HCT116 (cell line): ENCODE data around the gene SPATA22. TPM values are rescaled to one million over a fixed set of nuclear protein-coding genes. Genes with fewer than 3 reads are reported as not detected.

Experiments used
- ATAC-seq: fragments of 200-7000 bp; cut with Tn5 transposase; 2 replicates; pipeline ENCODE4 v1.9.1; 2020; ENCODE audit warnings: mild to moderate bottlenecking, moderate library complexity
- BruUV-seq: library from RNA; stranded (reverse); fragments of 400-500 nt; replicated peaks from 2 replicates; lab custom pipeline; 2021; lab: Mats Ljungman, UMichigan
- CTCF ChIA-PET: fragments of 300-600 bp; sonication (Branson Sonifier 250); formaldehyde crosslinking; loops from one replicate; lab custom pipeline; 2021; ENCODE audit warnings: antibody characterized with exemption; lab: Charles Lee
- POLR2A ChIA-PET: fragments of 300-600, 350-600 bp; sonication (Branson Sonifier 250); formaldehyde crosslinking; loops from one replicate; lab custom pipeline; 2021; ENCODE audit warnings: antibody characterized with exemption; lab: Charles Lee
- RAD21 ChIA-PET, 2 experiments: fragments of 300-600 bp; sonication (Branson Sonifier 250); formaldehyde crosslinking; loops; one replicate each; lab custom pipeline; 2023; ENCODE audit warnings: low total read pairs in 2 of 2; ENCODE audit not compliant: uncharacterized antibody in 2 of 2, unreplicated experiment in 2 of 2, low non-redundant PET in 1 of 2; lab: Charles Lee
- DNase-seq: peaks from one replicate; pipeline ENCODE4 v3.0.0-alpha.2; 2010; ENCODE audit warnings: low read depth, low spot score
- H2AFZ ChIP-seq: fragments of 200-600 bp; shearing (Covaris generic), sonication (generic); 2 replicates; pipeline ENCODE4 v1.6.1; 2017; ENCODE audit warnings: low read depth, mixed run types, mixed read lengths, antibody characterized with exemption, low read length; ENCODE audit not compliant: poor library complexity, severe bottlenecking
- H3K27ac ChIP-seq: 2 replicates; pipeline ENCODE4 v1.5.1; 2012; ENCODE audit warnings: low read depth, low read length
- H3K27me3 ChIP-seq: fragments of 200-600 bp; sonication (generic); 2 replicates; pipeline ENCODE4 v1.6.1; 2016; ENCODE audit warnings: mixed run types, low read length, mixed read lengths; ENCODE audit not compliant: insufficient read depth
- H3K36me3 ChIP-seq, 2 experiments: fragments of 200-500 bp in 1 of 2; fragments of 200-600 bp in 1 of 2; sonication (Bioruptor generic) in 1 of 2; sonication (generic) in 1 of 2; 2 replicates each; pipeline versions ENCODE4 v1.5.1 to v1.6.1; 2014 to 2016; ENCODE audit warnings: low read length in 2 of 2, inconsistent platforms in 1 of 2, mixed read lengths in 1 of 2, mixed run types in 1 of 2; ENCODE audit not compliant: insufficient read depth in 2 of 2, control insufficient read depth in 1 of 2
- H3K4me1 ChIP-seq, 2 experiments: fragments of 200-600 bp in 1 of 2; sonication (generic) in 1 of 2; 2 replicates each; pipeline versions ENCODE4 v1.5.1 to v1.6.1; 2012 to 2017; ENCODE audit warnings: low read length in 2 of 2, inconsistent platforms in 1 of 2, mild to moderate bottlenecking in 1 of 2, mixed read lengths in 1 of 2, mixed run types in 1 of 2, moderate library complexity in 1 of 2; ENCODE audit not compliant: insufficient read depth in 2 of 2, control insufficient read depth in 1 of 2
- H3K4me2 ChIP-seq: fragments of 200-600 bp; sonication (generic); 2 replicates; pipeline ENCODE4 v1.6.1; 2017; ENCODE audit warnings: mixed run types, low read length, mixed read lengths
- H3K4me3 ChIP-seq, 2 experiments: fragments of 200-600 bp in 1 of 2; sonication (generic) in 1 of 2; replicated peaks in 1 of 2; 2 replicates each; pipeline ENCODE4 v1.5.1; 2011 to 2016; ENCODE audit warnings: low read length in 2 of 2, control low read depth in 1 of 2, low read depth in 1 of 2, mild to moderate bottlenecking in 1 of 2, mixed read lengths in 1 of 2, mixed run types in 1 of 2
- H3K79me2 ChIP-seq: fragments of 200-600 bp; sonication (generic); 2 replicates; pipeline ENCODE4 v1.6.1; 2017; ENCODE audit warnings: mild to moderate bottlenecking, mixed run types, low read length, moderate library complexity, mixed read lengths; ENCODE audit not compliant: insufficient read depth
- H3K9ac ChIP-seq: fragments of 200-600 bp; sonication (generic); 2 replicates; pipeline ENCODE4 v1.6.1; 2016; ENCODE audit warnings: low read length, mixed read lengths
- H3K9me2 ChIP-seq: fragments of 200-600 bp; sonication (generic), shearing (Covaris generic); 2 replicates; pipeline ENCODE4 v1.6.1; 2017; ENCODE audit warnings: mixed run types, mild to moderate bottlenecking, moderate library complexity; ENCODE audit not compliant: insufficient read depth
- H3K9me3 ChIP-seq, 2 experiments: fragments of 200-500 bp in 1 of 2; fragments of 200-600 bp in 1 of 2; sonication (Bioruptor generic) in 1 of 2; sonication (generic) in 1 of 2; 2 replicates each; pipeline ENCODE4 v1.6.1; 2014 to 2017; ENCODE audit warnings: low read length in 2 of 2, mixed read lengths in 2 of 2, inconsistent platforms in 1 of 2, low read depth in 1 of 2, mild to moderate bottlenecking in 1 of 2, mixed run types in 1 of 2, moderate library complexity in 1 of 2; ENCODE audit not compliant: control insufficient read depth in 1 of 2, insufficient read depth in 1 of 2
- H4K20me1 ChIP-seq: fragments of 200-600 bp; sonication (generic), shearing (Covaris generic); 2 replicates; pipeline ENCODE4 v1.6.1; 2017; ENCODE audit warnings: mixed run types, mild to moderate bottlenecking, moderate library complexity; ENCODE audit not compliant: insufficient read depth
- CBX3 ChIP-seq: IDR thresholded peaks from 2 replicates; pipeline ENCODE4 v1.6.1; 2012; ENCODE audit warnings: low read depth
- CEBPB ChIP-seq: IDR thresholded peaks from 2 replicates; pipeline ENCODE4 v1.6.1; 2012; ENCODE audit warnings: low read depth
- CTCF ChIP-seq, 3 experiments: fragments of 200-600 bp in 1 of 3; sonication (generic) in 1 of 3; IDR thresholded peaks in 2 of 3; conservative IDR thresholded peaks in 1 of 3; 2 replicates each; pipeline ENCODE4 v1.5.1; 2012 to 2017; ENCODE audit warnings: low read depth in 2 of 3, low read length in 2 of 3, antibody characterized with exemption in 1 of 3, borderline replicate concordance in 1 of 3, control low read depth in 1 of 3, mild to moderate bottlenecking in 1 of 3, mixed read lengths in 1 of 3, mixed run types in 1 of 3, moderate library complexity in 1 of 3; ENCODE audit not compliant: insufficient read depth in 1 of 3
- EGR1 ChIP-seq: IDR thresholded peaks from 2 replicates; pipeline ENCODE4 v1.6.1; 2012; ENCODE audit warnings: low read depth
- EZH2 ChIP-seq: fragments of 200-600 bp; sonication (generic); IDR thresholded peaks from 2 replicates; pipeline ENCODE4 v1.6.1; 2017; ENCODE audit warnings: antibody characterized with exemption, mixed run types
- POLR2AphosphoS5 ChIP-seq: IDR thresholded peaks from 2 replicates; pipeline ENCODE4 v1.6.1; 2011; ENCODE audit warnings: mild to moderate bottlenecking, low read depth, low read length, moderate library complexity
- RAD21 ChIP-seq: IDR thresholded peaks from 2 replicates; pipeline ENCODE4 v1.6.1; 2012; ENCODE audit warnings: low read depth, mild to moderate bottlenecking
- SIN3A ChIP-seq: IDR thresholded peaks from 2 replicates; pipeline ENCODE4 v1.6.1; 2012; ENCODE audit warnings: low read depth
- SP1 ChIP-seq: IDR thresholded peaks from 2 replicates; pipeline ENCODE4 v1.6.1; 2012; ENCODE audit warnings: low read depth
- TCF7L2 ChIP-seq: IDR thresholded peaks from 2 replicates; pipeline ENCODE4 v1.7.0; 2011; ENCODE audit warnings: borderline replicate concordance, inconsistent platforms; ENCODE audit not compliant: insufficient read depth, insufficient read length; ENCODE audit errors: extremely low read depth
- YY1 ChIP-seq: IDR thresholded peaks from 2 replicates; pipeline ENCODE4 v1.6.1; 2011; ENCODE audit warnings: low read length, low read depth, moderate library complexity, mild to moderate bottlenecking; ENCODE audit not compliant: insufficient replicate concordance; ENCODE audit errors: extremely low read depth
- ZFX ChIP-seq: fragments of 450-650 bp; IDR thresholded peaks from 2 replicates; pipeline ENCODE4 v1.6.1; 2017
- ZNF274 ChIP-seq: fragments of 200-500 bp; sonication (Bioruptor generic); IDR thresholded peaks from 2 replicates; pipeline ENCODE4 v1.6.1; 2014; ENCODE audit warnings: mild to moderate bottlenecking, low read depth, low read length, inconsistent platforms
- intact Hi-C: fragments of 100-400 bp; cut with micrococcal nuclease; formaldehyde crosslinking; loops from 2 replicates; pipeline ENCODE4 v1.10.0; 2022
- total RNA-seq: library from RNA; stranded (reverse); gene quantifications from one replicate; pipeline ENCODE4 v1.2.1, GENCODE V29; 2021; ENCODE audit not compliant: unreplicated experiment
- TF ChIP-seq, protein P1 (sequence below): IDR thresholded peaks from 2 replicates; pipeline ENCODE4 v1.6.1; 2012; ENCODE audit warnings: low read depth
- TF ChIP-seq, protein P2 (sequence below): IDR thresholded peaks from 2 replicates; pipeline ENCODE4 v1.6.1; 2012
- TF ChIP-seq, protein P3 (sequence below): IDR thresholded peaks from 2 replicates; pipeline ENCODE4 v1.6.1; 2011; ENCODE audit warnings: mild to moderate bottlenecking, low read length, moderate library complexity; ENCODE audit not compliant: insufficient replicate concordance; ENCODE audit errors: extremely low read depth

Gene SPATA22
- total RNA-seq, 1 experiment from 2014 or later = not detected

GRCh38 chr17:3475251-3475685 is 3.6 kb upstream of the SPATA22 start:
- peaks cover 22% of the 10 kb centered on the region for H3K27me3 ChIP-seq
- no peak for ATAC-seq
- H4K20me1 ChIP-seq = no peaks in the 10 kb centered on the region
- no peak overlapping the region for H3K9ac ChIP-seq
- intact Hi-C loops = no loop called here
- no peak overlapping the region for H2AFZ ChIP-seq
- RAD21 ChIA-PET = no interaction called here
- H3K4me3 ChIP-seq = no peak overlapping the region
- no peaks in the 10 kb centered on the region for H3K9me3 ChIP-seq
- no peak overlapping the region for H3K27ac ChIP-seq
- TF ChIP-seq, protein P1, sequence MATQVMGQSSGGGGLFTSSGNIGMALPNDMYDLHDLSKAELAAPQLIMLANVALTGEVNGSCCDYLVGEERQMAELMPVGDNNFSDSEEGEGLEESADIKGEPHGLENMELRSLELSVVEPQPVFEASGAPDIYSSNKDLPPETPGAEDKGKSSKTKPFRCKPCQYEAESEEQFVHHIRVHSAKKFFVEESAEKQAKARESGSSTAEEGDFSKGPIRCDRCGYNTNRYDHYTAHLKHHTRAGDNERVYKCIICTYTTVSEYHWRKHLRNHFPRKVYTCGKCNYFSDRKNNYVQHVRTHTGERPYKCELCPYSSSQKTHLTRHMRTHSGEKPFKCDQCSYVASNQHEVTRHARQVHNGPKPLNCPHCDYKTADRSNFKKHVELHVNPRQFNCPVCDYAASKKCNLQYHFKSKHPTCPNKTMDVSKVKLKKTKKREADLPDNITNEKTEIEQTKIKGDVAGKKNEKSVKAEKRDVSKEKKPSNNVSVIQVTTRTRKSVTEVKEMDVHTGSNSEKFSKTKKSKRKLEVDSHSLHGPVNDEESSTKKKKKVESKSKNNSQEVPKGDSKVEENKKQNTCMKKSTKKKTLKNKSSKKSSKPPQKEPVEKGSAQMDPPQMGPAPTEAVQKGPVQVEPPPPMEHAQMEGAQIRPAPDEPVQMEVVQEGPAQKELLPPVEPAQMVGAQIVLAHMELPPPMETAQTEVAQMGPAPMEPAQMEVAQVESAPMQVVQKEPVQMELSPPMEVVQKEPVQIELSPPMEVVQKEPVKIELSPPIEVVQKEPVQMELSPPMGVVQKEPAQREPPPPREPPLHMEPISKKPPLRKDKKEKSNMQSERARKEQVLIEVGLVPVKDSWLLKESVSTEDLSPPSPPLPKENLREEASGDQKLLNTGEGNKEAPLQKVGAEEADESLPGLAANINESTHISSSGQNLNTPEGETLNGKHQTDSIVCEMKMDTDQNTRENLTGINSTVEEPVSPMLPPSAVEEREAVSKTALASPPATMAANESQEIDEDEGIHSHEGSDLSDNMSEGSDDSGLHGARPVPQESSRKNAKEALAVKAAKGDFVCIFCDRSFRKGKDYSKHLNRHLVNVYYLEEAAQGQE = no peak
- TF ChIP-seq ZFX (no peak), CBX3 (no peak), EGR1 (no peak), CEBPB (no peak), POLR2AphosphoS5 (no peak), SP1 (no peak), SIN3A (no peak), CTCF (IDR thresholded peaks at IDR 0.05 in 2 of 3, conservative IDR thresholded peaks at IDR 0.05 in 1 of 3; ENCODE audit: borderline replicate concordance in 1 of 3, insufficient read depth in 1 of 3, low read depth in 2 of 3, low read length in 2 of 3) (no peak), ZNF274 (no peak), EZH2 (no peak), TCF7L2 (no peak), RAD21 (no peak), YY1 (no peak)
- TF ChIP-seq, protein P2, sequence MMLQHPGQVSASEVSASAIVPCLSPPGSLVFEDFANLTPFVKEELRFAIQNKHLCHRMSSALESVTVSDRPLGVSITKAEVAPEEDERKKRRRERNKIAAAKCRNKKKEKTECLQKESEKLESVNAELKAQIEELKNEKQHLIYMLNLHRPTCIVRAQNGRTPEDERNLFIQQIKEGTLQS = no peak
- TF ChIP-seq, protein P3, sequence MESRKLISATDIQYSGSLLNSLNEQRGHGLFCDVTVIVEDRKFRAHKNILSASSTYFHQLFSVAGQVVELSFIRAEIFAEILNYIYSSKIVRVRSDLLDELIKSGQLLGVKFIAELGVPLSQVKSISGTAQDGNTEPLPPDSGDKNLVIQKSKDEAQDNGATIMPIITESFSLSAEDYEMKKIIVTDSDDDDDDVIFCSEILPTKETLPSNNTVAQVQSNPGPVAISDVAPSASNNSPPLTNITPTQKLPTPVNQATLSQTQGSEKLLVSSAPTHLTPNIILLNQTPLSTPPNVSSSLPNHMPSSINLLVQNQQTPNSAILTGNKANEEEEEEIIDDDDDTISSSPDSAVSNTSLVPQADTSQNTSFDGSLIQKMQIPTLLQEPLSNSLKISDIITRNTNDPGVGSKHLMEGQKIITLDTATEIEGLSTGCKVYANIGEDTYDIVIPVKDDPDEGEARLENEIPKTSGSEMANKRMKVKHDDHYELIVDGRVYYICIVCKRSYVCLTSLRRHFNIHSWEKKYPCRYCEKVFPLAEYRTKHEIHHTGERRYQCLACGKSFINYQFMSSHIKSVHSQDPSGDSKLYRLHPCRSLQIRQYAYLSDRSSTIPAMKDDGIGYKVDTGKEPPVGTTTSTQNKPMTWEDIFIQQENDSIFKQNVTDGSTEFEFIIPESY = no peak
- TF ChIP-seq, all 23 proteins: peak for 0
- Histone ChIP-seq H3K36me3 (no peaks in the 10 kb centered on the region), H3K9me2 (no peaks in the 10 kb centered on the region), H3K79me2 (no peaks in the 10 kb centered on the region), H3K4me2 (no peak overlapping the region), H3K4me1 (no peaks in the 10 kb centered on the region)
- ChIA-PET POLR2A (no interaction called here), CTCF (no interaction called here)
- no peak for DNase-seq
- no TSS peak for BruUV-seq
